Dedifferentiated amniotic fluid mesenchymal stem cell (primary cell): ENCODE measurements around the gene TSPAN33.
"Not testable (repeated sequence)": the region's sequence is repeated elsewhere in the genome, so short reads cannot be mapped to it uniquely, and the experiment has no call there.

Source experiments
- DNase-seq: peaks from one replicate; pipeline ENCODE4 v3.0.0-alpha.2; 2016; ENCODE audit errors: extremely low spot score

The TSPAN33 gene

GRCh38 chr7:129144095-129144833 is at the start of gene TSPAN33:
Gene TSPAN33, plus strand, starts transcription at chr7:129144707. Its CDS starts 274 bp downstream, at chr7:129144981.
- peak; percentile 44 for DNase-seq

GRCh38 chr7:129095258-129095657 is 49.2 kb upstream of the TSPAN33 start:
- no peak for DNase-seq

DNA sequence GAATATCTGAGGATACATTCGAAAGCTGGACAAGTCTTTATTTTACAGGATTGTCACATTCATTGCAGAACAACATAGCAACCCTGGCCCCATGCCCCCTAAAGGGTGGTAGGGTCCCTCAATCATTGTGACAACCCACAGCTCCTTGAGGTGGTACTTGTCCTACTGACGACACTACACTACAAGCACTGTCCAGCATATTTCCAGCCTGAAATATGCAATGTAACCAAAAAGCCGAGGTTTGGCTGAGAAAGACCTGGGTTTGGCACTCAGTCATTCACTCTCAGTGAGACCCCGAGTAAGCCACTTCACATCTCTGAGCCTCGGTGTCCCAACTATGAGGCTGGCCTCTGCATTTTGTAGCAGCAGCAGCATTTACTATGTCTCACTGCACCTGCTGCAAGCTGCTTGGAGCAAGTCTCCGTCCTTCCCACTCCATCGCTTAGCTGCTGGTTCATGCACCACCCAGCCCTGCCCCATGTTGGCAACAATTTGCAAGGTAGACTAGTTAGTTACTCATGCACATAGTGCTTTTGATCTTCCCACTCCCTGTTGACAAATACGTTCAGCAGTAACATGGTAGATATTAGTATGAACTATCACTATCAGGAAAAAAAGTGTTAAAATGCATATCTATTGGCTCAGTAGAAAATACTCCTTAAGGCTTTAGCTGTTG is 46.0 kb upstream of the TSPAN33 start:
- DNase-seq = no peak

GRCh38 chr7:129100827-129101166 is 43.7 kb upstream of the TSPAN33 start:
- DNase-seq = no peak

GRCh38 chr7:129101746-129102145 is 42.8 kb upstream of the TSPAN33 start:
- no peak for DNase-seq

- no peak for DNase-seq
These were observed 40.8 kb upstream of the TSPAN33 start for GRCh38 chr7:129103561-129104324.

DNA sequence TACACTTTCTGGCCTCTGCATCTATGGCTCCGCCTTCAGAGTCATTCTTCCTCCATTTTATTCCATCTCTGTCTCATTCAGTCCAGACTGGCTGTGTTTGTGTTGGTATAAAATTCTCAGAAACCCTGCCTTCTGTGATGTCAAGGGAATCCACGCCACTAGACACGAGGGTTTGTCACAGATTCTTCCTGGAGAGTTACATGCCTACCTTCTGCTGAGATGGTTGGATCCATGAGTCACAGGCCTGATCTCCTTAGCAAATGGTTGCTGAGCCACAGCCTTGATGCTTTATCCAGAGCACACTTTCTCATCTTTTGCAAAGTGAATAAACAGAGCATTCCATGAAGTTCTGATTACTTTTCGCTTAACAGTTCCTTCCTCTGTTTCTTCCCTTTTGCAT is 35.9 kb upstream of the TSPAN33 start:
- DNase-seq = no peak

DNA sequence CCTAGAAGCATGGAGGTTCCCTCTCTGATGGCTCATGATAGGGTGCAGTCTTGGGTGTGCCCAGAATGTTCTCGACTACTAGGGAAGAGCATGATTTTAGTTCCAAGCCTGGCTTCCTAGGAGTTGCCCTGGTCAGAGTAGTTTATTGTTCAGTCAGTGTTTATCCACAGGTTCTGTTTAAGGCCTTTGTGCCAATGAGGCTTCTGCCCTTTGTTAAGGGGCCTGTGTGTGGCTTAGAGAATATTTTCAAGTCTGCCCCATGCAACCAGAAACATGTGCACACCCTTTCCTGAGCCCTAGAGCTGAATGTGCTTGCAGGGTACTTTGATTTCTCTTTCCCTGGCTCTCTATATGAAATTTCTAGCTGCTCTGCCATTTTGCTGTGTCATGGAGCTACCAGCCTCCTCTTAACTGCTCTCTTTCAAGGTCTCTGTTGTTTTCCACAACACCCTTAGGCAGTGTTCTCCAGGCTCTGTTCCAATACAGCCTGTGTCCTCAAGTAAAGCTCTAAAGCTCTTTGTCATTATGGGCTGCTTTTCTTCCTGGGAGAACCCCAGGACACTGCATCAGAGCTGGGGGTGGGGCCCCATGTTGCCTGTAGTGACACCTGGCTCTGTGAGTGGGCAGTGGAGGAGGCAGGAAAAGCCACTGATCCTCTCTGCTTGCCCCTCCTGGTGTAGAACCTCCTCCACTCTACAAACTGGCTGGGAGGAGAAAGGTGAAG is 34.1 kb upstream of the TSPAN33 start:
- peak; percentile 25 for DNase-seq

DNA sequence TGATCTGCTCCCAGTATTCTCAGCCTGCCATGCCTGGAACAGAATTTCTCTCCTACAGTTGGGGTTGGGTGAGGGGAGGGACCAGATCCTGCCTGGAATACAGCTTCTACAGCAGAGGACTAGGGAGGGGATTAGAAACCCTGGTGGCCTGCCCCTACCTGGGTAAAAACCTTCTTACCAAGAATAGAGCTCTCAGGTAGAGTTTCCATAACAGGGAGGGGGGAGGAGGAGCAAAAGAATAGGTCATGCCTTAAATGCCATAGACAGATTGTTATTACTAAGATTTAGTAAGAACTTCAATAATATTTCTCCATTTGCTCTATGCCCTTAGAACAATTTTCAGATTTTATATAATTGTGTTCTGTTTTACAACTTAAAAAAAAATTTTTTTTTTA is 33.5 kb upstream of the TSPAN33 start:
- DNase-seq = no peak

DNA sequence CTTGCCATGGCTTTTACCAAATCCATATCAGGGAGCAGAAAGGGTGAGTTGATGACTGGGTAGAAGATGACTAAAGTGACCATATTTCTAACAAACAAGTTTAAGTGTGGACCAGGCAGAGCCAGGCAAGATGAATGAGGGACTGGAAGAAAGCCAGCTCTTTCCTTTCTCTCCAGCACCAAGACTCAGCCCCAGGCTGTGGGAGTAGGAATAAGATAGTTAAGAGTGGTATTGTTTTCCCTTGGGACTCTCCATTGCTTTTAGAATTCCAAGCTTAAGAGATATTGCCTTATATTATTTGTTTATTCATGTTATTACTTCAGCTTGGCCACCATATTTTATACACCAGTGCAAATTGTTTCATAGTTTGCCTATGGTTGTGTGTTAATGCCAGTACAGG is 28.8 kb upstream of the TSPAN33 start:
- DNase-seq = no peak

DNA sequence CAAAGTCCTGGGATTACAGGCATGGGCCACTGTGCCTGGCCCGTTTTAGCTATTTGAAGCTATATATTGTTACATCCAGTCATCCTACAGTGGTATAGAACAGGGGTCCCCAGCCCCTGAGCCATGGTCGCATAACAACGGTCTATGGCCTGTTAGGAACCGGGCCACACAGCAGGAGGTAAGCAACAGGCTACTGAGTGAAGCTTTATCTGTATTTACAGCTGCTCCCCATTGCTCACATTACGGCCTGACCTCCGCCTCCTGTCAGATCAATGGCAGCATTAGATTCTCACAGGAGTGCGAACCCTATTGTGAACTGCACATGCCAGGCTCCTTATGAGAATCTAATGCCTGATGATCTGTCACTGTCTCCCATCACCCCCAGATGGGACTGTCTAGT is 26.3 kb upstream of the TSPAN33 start:
- no peak for DNase-seq

- no peak for DNase-seq
These were observed 25.5 kb upstream of the TSPAN33 start for GRCh38 chr7:129118976-129119375.

DNA sequence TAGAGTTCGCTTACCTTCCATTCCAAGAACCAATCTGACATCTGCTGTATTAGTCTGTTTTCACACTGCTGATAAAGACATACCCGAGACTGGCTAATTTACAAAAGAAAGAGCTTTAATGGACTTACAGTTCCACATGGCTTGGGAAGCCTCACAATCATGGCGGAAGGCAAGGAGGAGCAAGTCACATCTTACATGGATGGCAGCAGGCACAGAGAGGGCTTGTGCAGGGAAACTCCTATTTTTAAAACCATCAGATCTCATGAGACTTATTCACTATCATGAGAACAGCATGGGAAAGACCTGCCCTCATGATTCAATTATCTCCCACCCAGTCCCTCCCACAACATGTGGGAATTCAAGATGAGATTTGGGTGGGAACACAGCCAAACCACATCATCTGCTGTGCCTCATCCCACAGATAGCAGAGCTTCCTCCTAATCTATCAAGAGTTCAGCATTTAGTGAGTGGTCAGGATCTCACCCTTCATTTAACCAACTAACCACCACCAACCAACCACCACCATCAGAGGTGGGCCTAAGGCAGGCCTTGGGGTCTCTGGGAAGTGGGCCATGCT is 22.9 kb upstream of the TSPAN33 start:
- not testable (repeated sequence) for DNase-seq

GRCh38 chr7:129122078-129122750 is 22.3 kb upstream of the TSPAN33 start:
- DNase-seq = no peak

GRCh38 chr7:129122751-129123509 is 21.6 kb upstream of the TSPAN33 start:
- no peak for DNase-seq

- no peak for DNase-seq
These were observed 21.0 kb upstream of the TSPAN33 start for GRCh38 chr7:129123510-129123857.

GRCh38 chr7:129126314-129126713 is 18.2 kb upstream of the TSPAN33 start:
- DNase-seq = no peak

- no peak for DNase-seq
These were observed 17.4 kb upstream of the TSPAN33 start for GRCh38 chr7:129127154-129127553.

- no peak for DNase-seq
These were observed 16.9 kb upstream of the TSPAN33 start for GRCh38 chr7:129127601-129128000.

- no peak for DNase-seq
These were observed 10.0 kb upstream of the TSPAN33 start for GRCh38 chr7:129134356-129134987.
